ENCODE measurements around the gene DHX16.

DNA sequence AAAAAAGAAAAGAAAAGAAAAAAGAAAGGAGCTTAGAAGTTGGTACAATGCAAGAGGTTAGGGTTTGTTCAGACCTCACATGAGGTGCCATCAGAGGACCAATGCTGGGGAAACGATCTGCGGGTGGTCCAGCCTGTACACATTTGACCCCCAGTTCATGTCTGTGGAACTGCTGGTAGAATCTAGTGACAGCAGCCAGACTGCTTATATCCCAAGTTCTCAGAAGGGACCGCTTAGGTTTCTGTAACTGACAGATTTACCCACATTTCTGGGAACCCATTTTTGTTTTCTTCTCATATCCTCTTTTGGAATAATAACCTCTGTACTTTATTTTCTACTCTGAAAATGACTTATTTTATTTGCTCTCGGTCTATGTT, 8.9 kb upstream of the DHX16 start:
- no peak for TF ChIP-seq CTCF (conservative IDR thresholded peaks at IDR 0.05; ENCODE audit: low read length)
- no peak for TF ChIP-seq EZH2phosphoT487 (IDR thresholded peaks at IDR 0.05; ENCODE audit: borderline replicate concordance, low read depth, low read length)

All from OCI-LY7 (cell line).